A673 (cell line): ENCODE measurements around the gene ACKR3.

ENCODE experiments used
- CTCF ChIP-seq: fragments of 300-800, 200-600 bp; sonication (generic); conservative IDR thresholded peaks from 2 replicates; pipeline ENCODE4 v1.5.1; 2017; ENCODE audit warnings: low read depth, mild to moderate bottlenecking, antibody characterized with exemption, low read length, moderate library complexity, mixed read lengths
- EZH2 ChIP-seq: fragments of 200-600 bp; sonication (generic); IDR thresholded peaks from 2 replicates; pipeline ENCODE4 v1.6.1; 2017; ENCODE audit warnings: borderline replicate concordance, low read depth, mild to moderate bottlenecking, mixed read lengths, antibody characterized with exemption, low read length; ENCODE audit not compliant: poor library complexity, severe bottlenecking

GRCh38 chr2:236549165-236549564 lies 20.5 kb upstream of the ACKR3 start:
- TF ChIP-seq CTCF (no peak), EZH2 (no peak)
